ENCODE results near the gene C16orf95.

Gene C16orf95

GRCh38 chr16:87255866-87256265, 61.3 kb downstream of the C16orf95 start:
- in situ Hi-C loops (cut with HindIII; ENCODE audit: low pct_unique_long_range_greater_than_20kb, low sequenced_read_pairs), result no loop called here

GRCh38 chr16:87254734-87255133, 62.5 kb downstream of the C16orf95 start:
- in situ Hi-C loops (cut with HindIII; ENCODE audit: low pct_unique_long_range_greater_than_20kb, low sequenced_read_pairs), result no loop called here
- DNase-seq (ENCODE audit: low read depth in 1 of 2, low spot score in 1 of 2), result no peak
- TF ChIP-seq JUND (IDR thresholded peaks at IDR 0.05; ENCODE audit: low read depth), result no peak

More at GRCh38 chr16:87255866-87256265, 61.3 kb downstream of the C16orf95 start:
- no peak for TF ChIP-seq JUND (IDR thresholded peaks at IDR 0.05; ENCODE audit: low read depth)
- no peak for DNase-seq (ENCODE audit: low read depth in 1 of 2, low spot score in 1 of 2)

GRCh38 chr16:87254296-87254695, 62.9 kb downstream of the C16orf95 start:
- in situ Hi-C loops (cut with HindIII; ENCODE audit: low pct_unique_long_range_greater_than_20kb, low sequenced_read_pairs), result no loop called here
- DNase-seq (ENCODE audit: low read depth in 1 of 2, low spot score in 1 of 2), result no peak
- TF ChIP-seq JUND (IDR thresholded peaks at IDR 0.05; ENCODE audit: low read depth), result no peak

GRCh38 chr16:87253536-87253935, 63.7 kb downstream of the C16orf95 start:
- no peak for DNase-seq (ENCODE audit: low read depth in 1 of 2, low spot score in 1 of 2)
- in situ Hi-C loops (cut with HindIII; ENCODE audit: low pct_unique_long_range_greater_than_20kb, low sequenced_read_pairs), result no loop called here
- TF ChIP-seq JUND (IDR thresholded peaks at IDR 0.05; ENCODE audit: low read depth), result no peak
